Mucosa of gallbladder (tissue), 1 donor: Measurements from ENCODE around the gene MPPED1. TPM values are rescaled to one million over a fixed set of nuclear protein-coding genes. Genes with fewer than 3 reads are reported as not detected.

Experiments used
- DNase-seq: peaks from one replicate; pipeline ENCODE4 v3.0.0-alpha.2; 2020; ENCODE audit warnings: low spot score
- total RNA-seq: library from RNA; stranded (reverse); gene quantifications from one replicate; pipeline ENCODE4 v1.2.1, GENCODE V29; 2021
- donor health status: DM: no; HTN: no; CAD: no.

MPPED1 gene
- total RNA-seq, 1 donor from 2014 or later: not detected

GRCh38 chr22:43476341-43476740, 64.5 kb downstream of the MPPED1 start:
- no peak for DNase-seq

GRCh38 chr22:43476751-43477725, 65.2 kb downstream of the MPPED1 start:
- DNase-seq: no peak

- DNase-seq: no peak
Observed at GRCh38 chr22:43477966-43478365, 66.2 kb downstream of the MPPED1 start.

GRCh38 chr22:43478621-43479300, 66.9 kb downstream of the MPPED1 start:
- no peak for DNase-seq

- no peak for DNase-seq
Observed at GRCh38 chr22:43479301-43479950, 67.6 kb downstream of the MPPED1 start.

- DNase-seq: no peak
Observed at GRCh38 chr22:43479962-43480361, 68.1 kb downstream of the MPPED1 start.

- no peak for DNase-seq
Observed at GRCh38 chr22:43481568-43482317, 69.9 kb downstream of the MPPED1 start.

- no peak for DNase-seq
Observed at GRCh38 chr22:43482318-43482625, 70.5 kb downstream of the MPPED1 start.

- DNase-seq: no peak
Observed at GRCh38 chr22:43483266-43483665, 71.5 kb downstream of the MPPED1 start.

- no peak for DNase-seq
Observed at GRCh38 chr22:43483669-43484068, 71.9 kb downstream of the MPPED1 start.

- DNase-seq: no peak
Observed at GRCh38 chr22:43484227-43484626, 72.4 kb downstream of the MPPED1 start.

GRCh38 chr22:43485502-43486089, 73.8 kb downstream of the MPPED1 start:
- no peak for DNase-seq

GRCh38 chr22:43487311-43488030, 75.7 kb downstream of the MPPED1 start:
- DNase-seq: no peak

GRCh38 chr22:43488031-43488866, 76.4 kb downstream of the MPPED1 start:
- no peak for DNase-seq

- DNase-seq: no peak
Observed at GRCh38 chr22:43488937-43489336, 77.1 kb downstream of the MPPED1 start.

- no peak for DNase-seq
Observed at GRCh38 chr22:43490311-43490710, 78.5 kb downstream of the MPPED1 start.

- no peak for DNase-seq
Observed at GRCh38 chr22:43491177-43491576, 79.4 kb downstream of the MPPED1 start.

- no peak for DNase-seq
Observed at GRCh38 chr22:43491737-43492136, 79.9 kb downstream of the MPPED1 start.

GRCh38 chr22:43493297-43493696, 81.5 kb downstream of the MPPED1 start:
- no peak for DNase-seq
